Thyroid gland (tissue), 4 donors: ENCODE data around the gene DDIT3. TPM values are rescaled to one million over a fixed set of nuclear protein-coding genes. Genes with fewer than 3 reads are reported as not detected.

Source experiments
- DNase-seq, 2 donors: peaks; one replicate each; pipeline ENCODE4 v3.0.0-alpha.2; 2019
- H3K27ac ChIP-seq, 3 donors: fragments of 200-600 bp; sonication (generic); 1 replicate in 2 of 3; 2 replicates in 1 of 3; pipeline ENCODE4 v1.5.1; 2016 to 2019; ENCODE audit warnings: mild to moderate bottlenecking in 1 of 3, moderate library complexity in 1 of 3
- H3K27me3 ChIP-seq: fragments of 200-600 bp; sonication (generic); one replicate; pipeline ENCODE4 v1.5.1; 2019
- H3K36me3 ChIP-seq, 2 donors: fragments of 200-600 bp; sonication (generic); one replicate each; pipeline ENCODE4 v1.5.1; 2016 to 2019
- H3K4me1 ChIP-seq, 2 donors: fragments of 200-600 bp; sonication (generic); one replicate each; pipeline ENCODE4 v1.5.1; 2017 to 2019
- H3K4me3 ChIP-seq, 3 donors: fragments of 200-600 bp; sonication (generic); replicated peaks in 1 of 3; 1 replicate in 2 of 3; 2 replicates in 1 of 3; pipeline ENCODE4 v1.5.1; 2016; ENCODE audit warnings: mild to moderate bottlenecking in 1 of 3
- H3K9me3 ChIP-seq: fragments of 200-600 bp; sonication (generic); one replicate; pipeline ENCODE4 v1.5.1; 2017
- POLR2A ChIP-seq, 2 donors: fragments of 450-650 bp; IDR thresholded peaks; one replicate each; pipeline ENCODE4 v1.6.1; 2017; ENCODE audit warnings: antibody characterized with exemption in 2 of 2, mild to moderate bottlenecking in 2 of 2, moderate library complexity in 1 of 2
- WGBS, 2 donors: methylation state at CpG; one replicate each; pipeline ENCODE4 v1.1.5; 2017; 5-methylcytosine and 5-hydroxymethylcytosine counted together
- intact Hi-C: fragments of 100-400 bp; cut with DNase I; formaldehyde crosslinking; loops from one replicate; pipeline ENCODE4 v1.15.1; 2023
- total RNA-seq, 4 donors: library from RNA; depleted of rRNA; stranded (reverse); fragments of >200 nt; gene quantifications; one replicate each; pipeline ENCODE4 v1.2.3, GENCODE V29; 2016
- TF ChIP-seq, protein P1 (sequence below), 6 experiments: fragments of 200-600 bp in 3 of 6; fragments of 450-650 bp in 3 of 6; sonication (generic) in 3 of 6; IDR thresholded peaks; one replicate each; pipeline ENCODE4 v1.5.1; 2016 to 2019; ENCODE audit warnings: antibody characterized with exemption in 6 of 6, mild to moderate bottlenecking in 2 of 6, inconsistent platforms in 1 of 6, moderate library complexity in 1 of 6

Gene DDIT3
- total RNA-seq, 4 donors from 2014 or later = 44.5 to 71.3 (median 53.8) TPM

GRCh38 chr12:57541717-57542116, 21.4 kb upstream of the DDIT3 start:
- H3K27me3 ChIP-seq = no peaks in the 10 kb centered on the region
- no peak overlapping the region for H3K4me3 ChIP-seq
- TF ChIP-seq, protein P1, sequence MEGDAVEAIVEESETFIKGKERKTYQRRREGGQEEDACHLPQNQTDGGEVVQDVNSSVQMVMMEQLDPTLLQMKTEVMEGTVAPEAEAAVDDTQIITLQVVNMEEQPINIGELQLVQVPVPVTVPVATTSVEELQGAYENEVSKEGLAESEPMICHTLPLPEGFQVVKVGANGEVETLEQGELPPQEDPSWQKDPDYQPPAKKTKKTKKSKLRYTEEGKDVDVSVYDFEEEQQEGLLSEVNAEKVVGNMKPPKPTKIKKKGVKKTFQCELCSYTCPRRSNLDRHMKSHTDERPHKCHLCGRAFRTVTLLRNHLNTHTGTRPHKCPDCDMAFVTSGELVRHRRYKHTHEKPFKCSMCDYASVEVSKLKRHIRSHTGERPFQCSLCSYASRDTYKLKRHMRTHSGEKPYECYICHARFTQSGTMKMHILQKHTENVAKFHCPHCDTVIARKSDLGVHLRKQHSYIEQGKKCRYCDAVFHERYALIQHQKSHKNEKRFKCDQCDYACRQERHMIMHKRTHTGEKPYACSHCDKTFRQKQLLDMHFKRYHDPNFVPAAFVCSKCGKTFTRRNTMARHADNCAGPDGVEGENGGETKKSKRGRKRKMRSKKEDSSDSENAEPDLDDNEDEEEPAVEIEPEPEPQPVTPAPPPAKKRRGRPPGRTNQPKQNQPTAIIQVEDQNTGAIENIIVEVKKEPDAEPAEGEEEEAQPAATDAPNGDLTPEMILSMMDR (IDR thresholded peaks at IDR 0.05) = no peak
- TF ChIP-seq POLR2A (IDR thresholded peaks at IDR 0.05) = no peak
- intact Hi-C loops = no loop called here
- no peaks in the 10 kb centered on the region for H3K9me3 ChIP-seq
- peaks cover 3 to 14% of the 10 kb centered on the region in 2 donors for H3K36me3 ChIP-seq
- WGBS, 2 donors = 86 to 87% methylated on average over 2 of the region's 2 CpGs
- DNase-seq = no peak
- H3K4me1 ChIP-seq = peaks cover 9 to 15% of the 10 kb centered on the region in 2 donors
- H3K27ac ChIP-seq = no peak overlapping the region

- WGBS, 2 donors = 64 to 67% methylated on average over 2 of the region's 2 CpGs
- TF ChIP-seq, protein P1 (IDR thresholded peaks at IDR 0.05) = no peak
- no peak for TF ChIP-seq POLR2A (IDR thresholded peaks at IDR 0.05)
Measured at GRCh38 chr12:57541001-57541400, 20.7 kb upstream of the DDIT3 start.

GRCh38 chr12:57539134-57539768, 18.9 kb upstream of the DDIT3 start:
- H3K36me3 ChIP-seq = peaks cover 13 to 24% of the 10 kb centered on the region in 2 donors
- intact Hi-C loops = no loop called here
- DNase-seq = no peak
- no peaks in the 10 kb centered on the region for H3K27me3 ChIP-seq
- peaks cover 4% of the 10 kb centered on the region in 2 donors for H3K4me1 ChIP-seq
- H3K9me3 ChIP-seq = no peaks in the 10 kb centered on the region
- H3K27ac ChIP-seq = no peak overlapping the region
- 87 to 91% methylated on average over 5 of the region's 5 CpGs for WGBS, 2 donors
- H3K4me3 ChIP-seq = no peak overlapping the region
- TF ChIP-seq POLR2A (IDR thresholded peaks at IDR 0.05) = no peak
- TF ChIP-seq, protein P1 (IDR thresholded peaks at IDR 0.05) = no peak

More at GRCh38 chr12:57541001-57541400, 20.7 kb upstream of the DDIT3 start:
- intact Hi-C loops = no loop called here
- H3K36me3 ChIP-seq = peaks cover 3 to 14% of the 10 kb centered on the region in 2 donors
- H3K4me3 ChIP-seq = no peak overlapping the region
- H3K27me3 ChIP-seq = no peaks in the 10 kb centered on the region
- no peaks in the 10 kb centered on the region for H3K9me3 ChIP-seq
- peaks cover 7 to 11% of the 10 kb centered on the region in 2 donors for H3K4me1 ChIP-seq
- no peak overlapping the region for H3K27ac ChIP-seq
- DNase-seq = no peak

DNA sequence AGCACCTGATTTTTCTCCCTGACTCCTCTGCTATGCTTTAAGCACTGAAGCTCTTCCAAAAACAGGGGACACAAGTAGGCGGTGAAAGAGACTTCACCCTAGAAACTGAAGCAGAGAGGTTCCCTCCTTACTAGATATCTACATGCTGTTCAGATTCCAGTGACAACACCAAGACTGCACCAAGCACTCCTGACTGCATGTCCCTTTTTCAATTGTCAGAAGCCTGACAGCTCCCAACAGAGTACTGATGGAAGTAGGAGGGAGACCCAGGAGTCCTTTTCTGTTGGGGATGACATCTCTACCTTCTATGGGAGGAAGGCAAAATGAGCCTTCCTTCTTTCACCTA, 16.3 kb upstream of the DDIT3 start:
- no peaks in the 10 kb centered on the region for H3K27me3 ChIP-seq
- H3K4me3 ChIP-seq = no peak overlapping the region
- DNase-seq = no peak
- no peak for TF ChIP-seq POLR2A (IDR thresholded peaks at IDR 0.05)
- TF ChIP-seq, protein P1 (IDR thresholded peaks at IDR 0.05) = no peak
- H3K36me3 ChIP-seq = peaks cover 39 to 47% of the 10 kb centered on the region in 2 donors
- intact Hi-C loops = no loop called here
- H3K27ac ChIP-seq = no peak overlapping the region
- H3K9me3 ChIP-seq = no peaks in the 10 kb centered on the region
- H3K4me1 ChIP-seq = peaks cover 4 to 10% of the 10 kb centered on the region in 2 donors
- WGBS, 2 donors = 94 to 100% methylated on average over 1 of the region's 1 CpG

- 87 to 94% methylated on average over 6 of the region's 6 CpGs for WGBS, 2 donors
- DNase-seq = no peak
- Histone ChIP-seq H3K4me1 (peaks cover 10 to 16% of the 10 kb centered on the region in 2 donors), H3K27me3 (no peaks in the 10 kb centered on the region), H3K27ac (no peak overlapping the region), H3K9me3 (no peaks in the 10 kb centered on the region), H3K36me3 (peaks cover 41 to 52% of the 10 kb centered on the region in 2 donors), H3K4me3 (no peak overlapping the region)
- TF ChIP-seq POLR2A (IDR thresholded peaks at IDR 0.05) = no peak
- TF ChIP-seq, protein P1 (IDR thresholded peaks at IDR 0.05) = no peak
- intact Hi-C loops = no loop called here
Measured at GRCh38 chr12:57535764-57536596, 15.7 kb upstream of the DDIT3 start.
